NCI-H524 treated with DMSO at 0.1 percent for 48 hours (cell line): ENCODE measurements around the gene PEX13.

Experiments used
- DNase-seq: peaks from one replicate; lab custom pipeline; 2025; lab: John Stamatoyannopoulos, UW

PEX13 gene

DNA sequence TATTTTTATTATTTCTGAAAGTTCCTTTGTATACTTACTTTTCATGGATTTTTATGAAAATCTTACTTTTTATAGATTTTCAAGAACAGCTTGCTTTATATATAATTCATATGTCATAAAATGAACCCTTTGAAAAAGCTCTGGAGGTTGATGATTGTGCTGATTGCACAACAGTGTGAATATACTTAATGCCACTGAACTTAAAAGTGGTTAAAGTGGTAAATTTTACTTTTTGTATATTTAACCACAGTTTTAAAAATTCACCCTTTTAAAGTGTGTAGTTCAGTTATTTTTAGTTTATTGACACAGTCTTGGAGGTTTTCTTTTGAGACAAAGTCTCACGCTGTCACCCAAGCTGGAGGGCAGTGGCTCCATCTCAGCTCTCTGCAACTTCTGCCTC is 56.6 kb downstream of the PEX13 start:
- DNase-seq = no peak

DNA sequence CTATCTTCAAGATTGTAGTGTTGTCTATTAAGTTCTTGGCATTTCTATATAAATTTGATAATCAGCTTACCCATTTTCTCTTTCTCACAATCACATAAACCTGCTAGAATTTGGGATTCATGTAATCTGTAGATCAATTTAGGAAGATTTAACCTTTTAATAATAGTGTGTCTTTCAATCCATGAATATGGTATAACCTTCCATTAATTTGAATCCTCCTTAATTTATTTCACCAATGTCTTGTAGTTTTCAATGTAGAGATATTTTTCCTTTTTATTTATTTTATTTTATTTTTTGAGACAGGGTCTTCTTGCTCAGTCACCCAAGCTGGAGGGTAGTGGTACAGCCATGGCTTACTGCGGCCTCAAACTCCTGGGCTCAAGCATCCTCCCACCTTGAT is 68.4 kb downstream of the PEX13 start:
- no peak for DNase-seq

DNA sequence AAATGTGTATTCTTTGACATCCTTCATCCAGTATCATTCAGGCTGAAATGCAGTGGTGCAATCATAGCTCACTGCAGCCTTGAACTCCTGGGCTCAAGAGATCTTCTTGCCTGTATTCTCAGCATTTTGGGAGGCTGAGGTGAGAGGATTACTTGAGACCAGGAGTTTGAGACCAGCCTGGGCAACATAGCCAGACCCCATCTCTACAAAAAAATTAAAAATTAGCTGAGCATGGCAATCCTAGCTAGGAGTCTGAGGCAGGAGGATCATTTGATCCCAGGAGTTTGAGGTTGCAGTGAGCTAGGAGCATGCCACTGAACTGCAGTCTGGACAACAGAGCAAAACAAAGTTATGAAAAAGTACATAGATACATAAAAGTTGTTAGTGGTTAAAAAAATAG is 72.3 kb downstream of the PEX13 start:
- DNase-seq = no peak

DNA sequence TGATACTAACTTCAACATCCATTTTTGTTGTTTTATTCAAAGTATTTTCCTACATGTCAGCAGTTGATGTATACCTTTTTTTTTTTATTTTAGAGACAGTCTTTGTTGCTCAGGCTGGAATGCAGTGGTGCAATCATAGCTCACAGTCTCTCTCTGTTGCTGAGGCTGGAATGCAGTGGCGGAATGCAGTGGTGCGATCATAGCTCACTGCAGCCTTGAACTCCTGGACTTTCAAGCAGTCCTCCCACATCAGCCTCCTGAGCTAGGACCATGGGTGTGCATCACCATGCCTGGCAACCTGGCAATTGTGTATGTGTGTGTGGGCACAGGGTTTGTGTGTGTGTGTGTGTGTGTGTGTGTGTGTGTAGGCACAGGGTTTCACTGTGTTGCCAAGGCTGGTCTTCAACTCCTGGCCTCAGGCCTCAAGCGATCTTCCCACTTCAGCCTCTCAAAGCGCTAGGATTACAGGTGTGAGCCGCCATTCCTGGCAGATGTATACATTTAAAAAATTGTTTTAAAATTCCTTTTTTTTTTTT is 72.9 kb downstream of the PEX13 start:
- DNase-seq = no peak

DNA sequence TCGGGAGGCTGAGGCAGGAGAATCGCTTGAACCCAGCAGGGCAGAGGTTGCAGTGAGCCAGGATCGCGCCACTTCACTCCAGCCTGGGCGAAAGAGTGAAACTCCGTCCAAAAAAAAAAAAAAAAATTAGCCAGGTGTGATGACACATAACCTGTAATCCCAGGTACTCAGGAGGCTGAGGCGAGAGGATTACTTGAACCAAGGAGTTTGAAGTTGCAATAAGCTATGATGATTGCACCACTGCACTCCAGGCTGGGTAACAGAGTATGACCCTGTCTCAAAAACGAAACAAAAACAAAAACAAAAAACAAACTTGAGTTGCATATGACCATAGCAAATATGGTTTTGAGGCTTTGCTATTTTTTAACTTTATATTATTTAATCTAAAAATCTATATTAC is 74.0 kb downstream of the PEX13 start:
- DNase-seq = no peak

DNA sequence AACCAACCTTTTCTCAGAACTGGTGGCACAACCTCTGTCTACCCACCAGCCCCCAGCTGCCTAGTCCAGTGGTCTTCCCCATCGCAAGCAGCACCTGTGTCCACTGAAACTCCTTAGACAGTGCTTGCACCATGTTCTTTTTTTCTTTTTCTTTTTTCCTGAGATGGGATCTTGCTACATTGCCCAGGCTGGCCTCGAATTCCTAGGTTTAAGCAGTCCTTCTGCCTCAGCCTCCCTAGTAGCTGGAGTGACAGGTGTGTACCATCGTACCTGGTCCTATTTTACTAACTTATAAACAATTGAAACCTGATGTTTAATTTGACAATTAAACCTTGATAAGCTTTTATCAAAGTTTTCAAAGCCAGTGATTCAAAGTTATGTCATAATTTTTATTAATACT is 78.9 kb downstream of the PEX13 start:
- no peak for DNase-seq

DNA sequence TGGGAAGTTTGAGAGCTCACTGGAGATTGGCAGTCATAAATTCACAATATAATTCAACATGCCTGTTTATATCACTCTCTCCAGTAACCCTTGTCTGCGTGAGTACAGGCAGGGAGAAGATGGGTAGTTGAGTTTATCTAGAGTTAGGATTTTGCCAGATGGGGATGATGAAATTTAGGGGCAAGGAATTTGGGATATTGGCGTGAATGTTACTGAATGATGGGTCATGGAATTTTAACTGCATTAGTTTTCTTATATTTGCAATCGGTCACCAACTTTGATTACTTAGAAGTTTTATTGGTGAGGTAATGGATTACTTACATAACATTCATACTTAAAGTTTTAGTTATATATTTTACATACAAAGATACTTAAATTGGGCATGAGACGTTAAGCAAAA is 83.3 kb downstream of the PEX13 start:
- DNase-seq = no peak
